ENCODE data around the gene ULK3.
A peak's percentile ranks its signal among the peaks of the same experiment; 100 is the strongest.

Gene ULK3

GRCh38 chr15:74794970-74795349, 48.0 kb downstream of the ULK3 start:
- no peak overlapping the region for H3K4me3 ChIP-seq (ENCODE audit: low read depth, low read length)
- H3K4me1 ChIP-seq (ENCODE audit: control insufficient read depth, insufficient read depth, low read length): peaks cover 27% of the 10 kb centered on the region
- POLR2A ChIA-PET: no interaction called here
- H3K36me3 ChIP-seq (ENCODE audit: control insufficient read depth in 2 of 2, insufficient read depth in 1 of 2, low read length in 2 of 2): peaks cover 8 to 31% of the 10 kb centered on the region in 2 experiments; a peak in 2 of 3 replicates
- H3K27ac ChIP-seq (ENCODE audit: extremely low read depth, low read depth, low read length): 0 out of 2 replicates have a peak overlapping the region, but pooled peaks have one; percentile 13
- no peaks in the 10 kb centered on the region for H3K9me3 ChIP-seq (ENCODE audit: control insufficient read depth, insufficient read depth, low read depth, low read length)
- peak; percentile 55; the same call in 1 of the 2 replicates for TF ChIP-seq ZNF121 (tag by site-specific recombination; IDR thresholded peaks at IDR 0.05)
- TF ChIP-seq ZBTB26 (tag by site-specific recombination; optimal IDR thresholded peaks at IDR 0.05): no peak
- TF ChIP-seq GLIS1 (tag by site-specific recombination; IDR thresholded peaks at IDR 0.05): peak; percentile 1; the same call in 1 of the 2 replicates
- CTCF ChIA-PET: interaction anchor here (0.6 to 25.7 kb wide), 3 partner anchors 20 to 573 kb away, joined by 3 to 649 read pairs (median 10); partner anchors contain the start of gene CSK

GRCh38 chr15:74794248-74794969, 48.5 kb downstream of the ULK3 start:
- ChIA-PET CTCF (interaction anchor here (0.6 to 25.7 kb wide), 3 partner anchors 19 to 157 kb away, joined by 3 to 649 read pairs (median 10); partner anchors contain the start of gene CSK), POLR2A (interaction anchor here (1.1 to 1.4 kb wide), 2 partner anchors 10 to 12 kb away, joined by 4 to 5 read pairs; no protein-coding TSS in a partner anchor)
- peaks cover 8 to 30% of the 10 kb centered on the region in 2 experiments; a peak in 2 of 3 replicates for H3K36me3 ChIP-seq (ENCODE audit: control insufficient read depth in 2 of 2, insufficient read depth in 1 of 2, low read length in 2 of 2)
- TF ChIP-seq ZNF585B (tag by site-specific recombination; IDR thresholded peaks at IDR 0.05) (no peak), ZNF416 (tag by site-specific recombination; IDR thresholded peaks at IDR 0.05) (no peak), GLIS1 (tag by site-specific recombination; IDR thresholded peaks at IDR 0.05) (peak; percentile 74), RBAK (tag by site-specific recombination; IDR thresholded peaks at IDR 0.05) (no peak), ZSCAN30 (tag by site-specific recombination; IDR thresholded peaks at IDR 0.05) (no peak), ZNF639 (tag by site-specific recombination; IDR thresholded peaks at IDR 0.05) (no peak), SP7 (tag by site-specific recombination; IDR thresholded peaks at IDR 0.05) (no peak), SP3 (tag by site-specific recombination; IDR thresholded peaks at IDR 0.05) (no peak), ZNF175 (tag by site-specific recombination; IDR thresholded peaks at IDR 0.05) (no peak), ZNF488 (tag by site-specific recombination; IDR thresholded peaks at IDR 0.05) (no peak), ZNF394 (tag by site-specific recombination; IDR thresholded peaks at IDR 0.05; ENCODE audit: borderline replicate concordance) (no peak), ZIC2 (tag by site-specific recombination; IDR thresholded peaks at IDR 0.05) (peak; percentile 56; the same call in 1 of the 2 replicates)
- no peak overlapping the region for H3K4me3 ChIP-seq (ENCODE audit: low read depth, low read length)
- 0 out of 2 replicates have a peak overlapping the region, but pooled peaks have one; percentile 13 for H3K27ac ChIP-seq (ENCODE audit: extremely low read depth, low read depth, low read length)
- H3K9me3 ChIP-seq (ENCODE audit: control insufficient read depth, insufficient read depth, low read depth, low read length): no peaks in the 10 kb centered on the region
- peaks cover 32% of the 10 kb centered on the region for H3K4me1 ChIP-seq (ENCODE audit: control insufficient read depth, insufficient read depth, low read length)

GRCh38 chr15:74793135-74794028, 49.6 kb downstream of the ULK3 start:
- H3K27ac ChIP-seq (ENCODE audit: extremely low read depth, low read depth, low read length): no peak overlapping the region
- ChIA-PET CTCF (interaction anchor here (0.6 to 25.7 kb wide), 5 partner anchors 9 to 235 kb away, joined by 3 to 649 read pairs (median 3); partner anchors contain the start of gene CSK), POLR2A (interaction anchor here (0.6 to 1.4 kb wide), 5 partner anchors 11 to 145 kb away, joined by 3 to 5 read pairs (median 4); partner anchors contain the start of gene COX5A)
- H3K9me3 ChIP-seq (ENCODE audit: control insufficient read depth, insufficient read depth, low read depth, low read length): no peaks in the 10 kb centered on the region
- H3K4me1 ChIP-seq (ENCODE audit: control insufficient read depth, insufficient read depth, low read length): peaks cover 43% of the 10 kb centered on the region
- H3K4me3 ChIP-seq (ENCODE audit: low read depth, low read length): no peak overlapping the region
- H3K36me3 ChIP-seq (ENCODE audit: control insufficient read depth in 2 of 2, insufficient read depth in 1 of 2, low read length in 2 of 2): peaks cover 8 to 22% of the 10 kb centered on the region in 2 experiments; a peak in 2 of 3 replicates
- TF ChIP-seq ZNF776 (tag by site-specific recombination; IDR thresholded peaks at IDR 0.05; ENCODE audit: borderline replicate concordance) (no peak), ZBTB7A (tag by site-specific recombination; IDR thresholded peaks at IDR 0.05; ENCODE audit: low read depth) (no peak), GLIS2 (tag by site-specific recombination; IDR thresholded peaks at IDR 0.05) (peak; percentile 73), ZNF664 (tag by site-specific recombination; IDR thresholded peaks at IDR 0.05) (peak; percentile 54; the same call in 1 of the 2 replicates), TSHZ1 (tag by site-specific recombination; IDR thresholded peaks at IDR 0.05; ENCODE audit: borderline replicate concordance) (no peak)
